HCT116 (cell line): Measurements from ENCODE around the gene EVPLL. TPM values are rescaled to one million over a fixed set of nuclear protein-coding genes. Genes with fewer than 3 reads are reported as not detected.
"Not testable (repeated sequence)": the region's sequence is repeated elsewhere in the genome, so short reads cannot be mapped to it uniquely, and the experiment has no call there.

Experiments used
- ATAC-seq: fragments of 200-7000 bp; cut with Tn5 transposase; 2 replicates; pipeline ENCODE4 v1.9.1; 2020; ENCODE audit warnings: mild to moderate bottlenecking, moderate library complexity
- BruUV-seq: library from RNA; stranded (reverse); fragments of 400-500 nt; replicated peaks from 2 replicates; lab custom pipeline; 2021; lab: Mats Ljungman, UMichigan
- CTCF ChIA-PET: fragments of 300-600 bp; sonication (Branson Sonifier 250); formaldehyde crosslinking; loops from one replicate; lab custom pipeline; 2021; ENCODE audit warnings: antibody characterized with exemption; lab: Charles Lee
- POLR2A ChIA-PET: fragments of 300-600, 350-600 bp; sonication (Branson Sonifier 250); formaldehyde crosslinking; loops from one replicate; lab custom pipeline; 2021; ENCODE audit warnings: antibody characterized with exemption; lab: Charles Lee
- RAD21 ChIA-PET, 2 experiments: fragments of 300-600 bp; sonication (Branson Sonifier 250); formaldehyde crosslinking; loops; one replicate each; lab custom pipeline; 2023; ENCODE audit warnings: low total read pairs in 2 of 2; ENCODE audit not compliant: uncharacterized antibody in 2 of 2, unreplicated experiment in 2 of 2, low non-redundant PET in 1 of 2; lab: Charles Lee
- DNase-seq: peaks from one replicate; pipeline ENCODE4 v3.0.0-alpha.2; 2010; ENCODE audit warnings: low read depth, low spot score
- H2AFZ ChIP-seq: fragments of 200-600 bp; shearing (Covaris generic), sonication (generic); 2 replicates; pipeline ENCODE4 v1.6.1; 2017; ENCODE audit warnings: low read depth, mixed run types, mixed read lengths, antibody characterized with exemption, low read length; ENCODE audit not compliant: poor library complexity, severe bottlenecking
- H3K27ac ChIP-seq: 2 replicates; pipeline ENCODE4 v1.5.1; 2012; ENCODE audit warnings: low read depth, low read length
- H3K27me3 ChIP-seq: fragments of 200-600 bp; sonication (generic); 2 replicates; pipeline ENCODE4 v1.6.1; 2016; ENCODE audit warnings: mixed run types, low read length, mixed read lengths; ENCODE audit not compliant: insufficient read depth
- H3K36me3 ChIP-seq, 2 experiments: fragments of 200-500 bp in 1 of 2; fragments of 200-600 bp in 1 of 2; sonication (Bioruptor generic) in 1 of 2; sonication (generic) in 1 of 2; 2 replicates each; pipeline versions ENCODE4 v1.5.1 to v1.6.1; 2014 to 2016; ENCODE audit warnings: low read length in 2 of 2, inconsistent platforms in 1 of 2, mixed read lengths in 1 of 2, mixed run types in 1 of 2; ENCODE audit not compliant: insufficient read depth in 2 of 2, control insufficient read depth in 1 of 2
- H3K4me1 ChIP-seq, 2 experiments: fragments of 200-600 bp in 1 of 2; sonication (generic) in 1 of 2; 2 replicates each; pipeline versions ENCODE4 v1.5.1 to v1.6.1; 2012 to 2017; ENCODE audit warnings: low read length in 2 of 2, inconsistent platforms in 1 of 2, mild to moderate bottlenecking in 1 of 2, mixed read lengths in 1 of 2, mixed run types in 1 of 2, moderate library complexity in 1 of 2; ENCODE audit not compliant: insufficient read depth in 2 of 2, control insufficient read depth in 1 of 2
- H3K4me2 ChIP-seq: fragments of 200-600 bp; sonication (generic); 2 replicates; pipeline ENCODE4 v1.6.1; 2017; ENCODE audit warnings: mixed run types, low read length, mixed read lengths
- H3K4me3 ChIP-seq, 2 experiments: fragments of 200-600 bp in 1 of 2; sonication (generic) in 1 of 2; replicated peaks in 1 of 2; 2 replicates each; pipeline ENCODE4 v1.5.1; 2011 to 2016; ENCODE audit warnings: low read length in 2 of 2, control low read depth in 1 of 2, low read depth in 1 of 2, mild to moderate bottlenecking in 1 of 2, mixed read lengths in 1 of 2, mixed run types in 1 of 2
- H3K79me2 ChIP-seq: fragments of 200-600 bp; sonication (generic); 2 replicates; pipeline ENCODE4 v1.6.1; 2017; ENCODE audit warnings: mild to moderate bottlenecking, mixed run types, low read length, moderate library complexity, mixed read lengths; ENCODE audit not compliant: insufficient read depth
- H3K9ac ChIP-seq: fragments of 200-600 bp; sonication (generic); 2 replicates; pipeline ENCODE4 v1.6.1; 2016; ENCODE audit warnings: low read length, mixed read lengths
- H3K9me2 ChIP-seq: fragments of 200-600 bp; sonication (generic), shearing (Covaris generic); 2 replicates; pipeline ENCODE4 v1.6.1; 2017; ENCODE audit warnings: mixed run types, mild to moderate bottlenecking, moderate library complexity; ENCODE audit not compliant: insufficient read depth
- H3K9me3 ChIP-seq, 2 experiments: fragments of 200-500 bp in 1 of 2; fragments of 200-600 bp in 1 of 2; sonication (Bioruptor generic) in 1 of 2; sonication (generic) in 1 of 2; 2 replicates each; pipeline ENCODE4 v1.6.1; 2014 to 2017; ENCODE audit warnings: low read length in 2 of 2, mixed read lengths in 2 of 2, inconsistent platforms in 1 of 2, low read depth in 1 of 2, mild to moderate bottlenecking in 1 of 2, mixed run types in 1 of 2, moderate library complexity in 1 of 2; ENCODE audit not compliant: control insufficient read depth in 1 of 2, insufficient read depth in 1 of 2
- H4K20me1 ChIP-seq: fragments of 200-600 bp; sonication (generic), shearing (Covaris generic); 2 replicates; pipeline ENCODE4 v1.6.1; 2017; ENCODE audit warnings: mixed run types, mild to moderate bottlenecking, moderate library complexity; ENCODE audit not compliant: insufficient read depth
- CEBPB ChIP-seq: IDR thresholded peaks from 2 replicates; pipeline ENCODE4 v1.6.1; 2012; ENCODE audit warnings: low read depth
- EGR1 ChIP-seq: IDR thresholded peaks from 2 replicates; pipeline ENCODE4 v1.6.1; 2012; ENCODE audit warnings: low read depth
- ELF1 ChIP-seq: IDR thresholded peaks from 2 replicates; pipeline ENCODE4 v1.6.1; 2012; ENCODE audit warnings: low read depth, borderline replicate concordance
- MAX ChIP-seq: IDR thresholded peaks from 2 replicates; pipeline ENCODE4 v1.6.1; 2012
- POLR2AphosphoS5 ChIP-seq: IDR thresholded peaks from 2 replicates; pipeline ENCODE4 v1.6.1; 2011; ENCODE audit warnings: mild to moderate bottlenecking, low read depth, low read length, moderate library complexity
- RAD21 ChIP-seq: IDR thresholded peaks from 2 replicates; pipeline ENCODE4 v1.6.1; 2012; ENCODE audit warnings: low read depth, mild to moderate bottlenecking
- SIN3A ChIP-seq: IDR thresholded peaks from 2 replicates; pipeline ENCODE4 v1.6.1; 2012; ENCODE audit warnings: low read depth
- ZBTB33 ChIP-seq: IDR thresholded peaks from 2 replicates; pipeline ENCODE4 v1.6.1; 2011; ENCODE audit warnings: mild to moderate bottlenecking, low read length, moderate library complexity; ENCODE audit not compliant: insufficient replicate concordance; ENCODE audit errors: extremely low read depth
- intact Hi-C: fragments of 100-400 bp; cut with micrococcal nuclease; formaldehyde crosslinking; loops from 2 replicates; pipeline ENCODE4 v1.10.0; 2022
- total RNA-seq: library from RNA; stranded (reverse); gene quantifications from one replicate; pipeline ENCODE4 v1.2.1, GENCODE V29; 2021; ENCODE audit not compliant: unreplicated experiment

EVPLL gene
- total RNA-seq, 1 experiment from 2014 or later: not detected

GRCh38 chr17:18373181-18373580 lies 4.4 kb upstream of the EVPLL start:
- H3K4me3 ChIP-seq, H3K79me2 ChIP-seq, BruUV-seq, H3K9me2 ChIP-seq, CTCF ChIA-PET, RAD21 ChIA-PET, DNase-seq, ATAC-seq, H3K27ac ChIP-seq, H3K27me3 ChIP-seq, H4K20me1 ChIP-seq, H3K4me1 ChIP-seq, POLR2A ChIA-PET, H3K9me3 ChIP-seq, H3K4me2 ChIP-seq, intact Hi-C loops, H3K36me3 ChIP-seq, H3K9ac ChIP-seq, H2AFZ ChIP-seq: not testable (repeated sequence)

GRCh38 chr17:18374216-18374615 lies 3.4 kb upstream of the EVPLL start:
- Histone ChIP-seq H3K9ac (no peak overlapping the region), H3K79me2 (no peaks in the 10 kb centered on the region), H3K27ac (no peak overlapping the region), H3K9me2 (no peaks in the 10 kb centered on the region), H3K4me3 (no peak overlapping the region), H3K4me1 (peaks cover 0 to 4% of the 10 kb centered on the region in 2 experiments; a peak in 1 of 4 replicates), H4K20me1 (no peaks in the 10 kb centered on the region), H2AFZ (peak overlapping the region; percentile 49), H3K4me2 (no peak overlapping the region), H3K9me3 (no peaks in the 10 kb centered on the region), H3K27me3 (no peaks in the 10 kb centered on the region), H3K36me3 (no peaks in the 10 kb centered on the region)
- POLR2A ChIA-PET: no interaction called here
- TF ChIP-seq POLR2AphosphoS5 (no peak), MAX (no peak), RAD21 (no peak), ELF1 (no peak), EGR1 (no peak), SIN3A (no peak), ZBTB33 (no peak), CEBPB (no peak)
- BruUV-seq: no TSS peak
- intact Hi-C loops: no loop called here
- RAD21 ChIA-PET: no interaction called here
- ATAC-seq: no peak
- no peak for DNase-seq
- CTCF ChIA-PET: no interaction called here
